Fibroblast of lung (primary cell): ENCODE results near the gene BLVRB.

ENCODE experiments used
- CTCF ChIP-seq, 2 donors: IDR thresholded peaks in 1 of 2; conservative IDR thresholded peaks in 1 of 2; 1 replicate in 1 of 2; 2 replicates in 1 of 2; pipeline ENCODE4 v1.5.1; 2011 to 2012; ENCODE audit warnings: low read length in 2 of 2, control low read depth in 1 of 2, inconsistent platforms in 1 of 2, low read depth in 1 of 2, mild to moderate bottlenecking in 1 of 2
- EZH2 ChIP-seq: IDR thresholded peaks from 2 replicates; pipeline ENCODE4 v1.5.1; 2012; ENCODE audit warnings: low read length, control low read depth, mild to moderate bottlenecking; ENCODE audit errors: missing control alignments

- TF ChIP-seq EZH2 (no peak), CTCF (conservative IDR thresholded peaks at IDR 0.05 in 1 of 2, IDR thresholded peaks at IDR 0.05 in 1 of 2; ENCODE audit: low read depth in 1 of 2, low read length in 2 of 2) (no peak)
These were observed 26.7 kb upstream of the BLVRB start for GRCh38 chr19:40492274-40492673.
